DND-41 (cell line): ENCODE measurements around the gene SYNC.
A peak's percentile ranks its signal among the peaks of the same experiment; 100 is the strongest.

Experiments
- ATAC-seq: fragments of 200-7000 bp; cut with Tn5 transposase; 3 replicates; pipeline ENCODE4 v1.9.1; 2021; ENCODE audit warnings: low read depth; ENCODE audit not compliant: insufficient read depth
- DNase-seq: peaks from one replicate; pipeline ENCODE4 v3.0.0-alpha.2; 2020
- H2AFZ ChIP-seq: 2 replicates; pipeline ENCODE4 v1.6.0; 2012; ENCODE audit warnings: low read depth, low read length
- H3K27ac ChIP-seq: 2 replicates; pipeline ENCODE4 v1.5.1; 2012; ENCODE audit warnings: low read length, inconsistent platforms
- H3K27me3 ChIP-seq: fragments of 200-600 bp; sonication (generic); 2 replicates; pipeline ENCODE4 v1.6.0; 2012; ENCODE audit warnings: low read length, mild to moderate bottlenecking, inconsistent platforms; ENCODE audit not compliant: insufficient read depth, poor library complexity
- H3K36me3 ChIP-seq: 2 replicates; pipeline ENCODE4 v1.5.1; 2012; ENCODE audit warnings: low read length, inconsistent platforms; ENCODE audit not compliant: insufficient read depth
- H3K4me1 ChIP-seq: 2 replicates; pipeline ENCODE4 v1.5.1; 2012; ENCODE audit warnings: mild to moderate bottlenecking, low read length; ENCODE audit not compliant: insufficient read depth
- H3K4me2 ChIP-seq: 2 replicates; pipeline ENCODE4 v1.6.0; 2012; ENCODE audit warnings: mild to moderate bottlenecking, moderate library complexity, low read length, inconsistent platforms; ENCODE audit not compliant: insufficient read depth
- H3K4me3 ChIP-seq, 2 experiments: fragments of 200-600 bp in 1 of 2; shearing (Covaris generic) in 1 of 2; 2 replicates each; pipeline ENCODE4 v1.5.1; 2012 to 2016; ENCODE audit warnings: inconsistent platforms in 2 of 2, low read length in 2 of 2, mild to moderate bottlenecking in 2 of 2, low read depth in 1 of 2, moderate library complexity in 1 of 2
- H3K79me2 ChIP-seq: 2 replicates; pipeline ENCODE4 v1.6.0; 2012; ENCODE audit warnings: low read length, inconsistent platforms; ENCODE audit not compliant: insufficient read depth
- H3K9ac ChIP-seq: 2 replicates; pipeline ENCODE4 v1.6.0; 2012; ENCODE audit warnings: low read depth, mild to moderate bottlenecking, inconsistent platforms, low read length, moderate library complexity
- H3K9me3 ChIP-seq: 2 replicates; pipeline ENCODE4 v1.5.1; 2012; ENCODE audit warnings: low read length, moderate library complexity, mild to moderate bottlenecking, inconsistent platforms; ENCODE audit not compliant: insufficient read depth, severe bottlenecking
- H4K20me1 ChIP-seq: 2 replicates; pipeline ENCODE4 v1.6.0; 2012; ENCODE audit warnings: low read length; ENCODE audit not compliant: insufficient read depth
- EZH2 ChIP-seq: IDR thresholded peaks from 3 replicates; pipeline ENCODE4 v1.6.1; 2012; ENCODE audit warnings: borderline replicate concordance, low read depth, mild to moderate bottlenecking, moderate library complexity, low read length, inconsistent platforms; ENCODE audit not compliant: severe bottlenecking
- TF ChIP-seq, protein P1 (sequence below): IDR thresholded peaks from 2 replicates; pipeline ENCODE4 v1.5.1; 2012; ENCODE audit warnings: borderline replicate concordance, low read length, moderate library complexity, mild to moderate bottlenecking; ENCODE audit not compliant: poor library complexity, severe bottlenecking; ENCODE audit errors: extremely low read depth

The SYNC gene

DNA sequence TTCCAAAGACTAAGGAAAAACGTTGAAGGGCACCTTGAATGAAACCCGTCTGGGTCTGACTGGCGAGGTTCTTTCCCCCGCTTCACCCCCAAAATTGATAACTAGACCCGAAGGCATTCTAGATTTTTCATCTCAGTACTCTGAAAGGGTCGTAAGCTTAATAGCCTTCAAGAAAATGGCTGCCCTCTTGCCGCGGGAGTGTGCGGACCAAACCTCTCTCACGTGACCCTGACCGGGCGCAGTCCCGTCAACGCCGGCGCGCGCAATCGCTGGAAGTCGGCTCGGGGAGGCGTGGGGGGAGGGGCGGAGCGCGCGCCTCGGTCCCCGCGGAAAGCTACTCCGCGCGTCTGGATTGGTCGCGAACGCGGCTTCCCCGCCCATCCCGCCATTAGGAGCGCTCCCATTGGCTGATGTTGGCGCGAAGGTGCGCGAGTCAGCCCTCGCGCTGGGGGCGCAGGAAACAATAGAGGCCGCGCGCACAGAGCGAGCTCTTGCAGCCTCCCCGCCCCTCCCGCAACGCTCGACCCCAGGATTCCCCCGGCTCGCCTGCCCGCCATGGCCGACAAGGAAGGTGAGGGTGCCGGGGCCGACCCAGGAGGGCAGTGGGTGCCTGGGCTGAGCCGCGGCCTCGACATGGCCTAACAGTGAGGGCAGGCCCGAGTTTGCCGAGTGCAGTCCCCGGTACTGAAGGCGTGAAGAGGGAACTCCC, 51.7 kb downstream of the SYNC start, which contains the start of gene RBBP4:
Gene RBBP4 (plus strand): TSS at position 457 of the 709 bp plus-strand sequence. CDS start 99 bp downstream, at position 556.
- peak within 1 kb of the TSS; percentile 94 for H2AFZ ChIP-seq
- peak within 1 kb of the TSS; percentile 80 for H3K4me2 ChIP-seq
- peaks cover 21% of the 10 kb centered on the region for H4K20me1 ChIP-seq
- peaks cover 56% of the 10 kb centered on the region for H3K4me1 ChIP-seq
- peak; percentile 88 for ATAC-seq
- H3K9ac ChIP-seq: peak within 1 kb of the TSS; percentile 93
- TF ChIP-seq, protein P1, sequence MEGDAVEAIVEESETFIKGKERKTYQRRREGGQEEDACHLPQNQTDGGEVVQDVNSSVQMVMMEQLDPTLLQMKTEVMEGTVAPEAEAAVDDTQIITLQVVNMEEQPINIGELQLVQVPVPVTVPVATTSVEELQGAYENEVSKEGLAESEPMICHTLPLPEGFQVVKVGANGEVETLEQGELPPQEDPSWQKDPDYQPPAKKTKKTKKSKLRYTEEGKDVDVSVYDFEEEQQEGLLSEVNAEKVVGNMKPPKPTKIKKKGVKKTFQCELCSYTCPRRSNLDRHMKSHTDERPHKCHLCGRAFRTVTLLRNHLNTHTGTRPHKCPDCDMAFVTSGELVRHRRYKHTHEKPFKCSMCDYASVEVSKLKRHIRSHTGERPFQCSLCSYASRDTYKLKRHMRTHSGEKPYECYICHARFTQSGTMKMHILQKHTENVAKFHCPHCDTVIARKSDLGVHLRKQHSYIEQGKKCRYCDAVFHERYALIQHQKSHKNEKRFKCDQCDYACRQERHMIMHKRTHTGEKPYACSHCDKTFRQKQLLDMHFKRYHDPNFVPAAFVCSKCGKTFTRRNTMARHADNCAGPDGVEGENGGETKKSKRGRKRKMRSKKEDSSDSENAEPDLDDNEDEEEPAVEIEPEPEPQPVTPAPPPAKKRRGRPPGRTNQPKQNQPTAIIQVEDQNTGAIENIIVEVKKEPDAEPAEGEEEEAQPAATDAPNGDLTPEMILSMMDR: peak; percentile 8
- TF ChIP-seq EZH2: no peak
- peak within 1 kb of the TSS; percentile 70 to 85 for H3K4me3 ChIP-seq
- peak within 1 kb of the TSS; percentile 100 for H3K27ac ChIP-seq
- H3K36me3 ChIP-seq: peaks cover 50% of the 10 kb centered on the region
- H3K27me3 ChIP-seq: no peaks in the 10 kb centered on the region
- H3K9me3 ChIP-seq: no peaks in the 10 kb centered on the region
- H3K79me2 ChIP-seq: peaks cover 91% of the 10 kb centered on the region
- peak; percentile 99 for DNase-seq

DNA sequence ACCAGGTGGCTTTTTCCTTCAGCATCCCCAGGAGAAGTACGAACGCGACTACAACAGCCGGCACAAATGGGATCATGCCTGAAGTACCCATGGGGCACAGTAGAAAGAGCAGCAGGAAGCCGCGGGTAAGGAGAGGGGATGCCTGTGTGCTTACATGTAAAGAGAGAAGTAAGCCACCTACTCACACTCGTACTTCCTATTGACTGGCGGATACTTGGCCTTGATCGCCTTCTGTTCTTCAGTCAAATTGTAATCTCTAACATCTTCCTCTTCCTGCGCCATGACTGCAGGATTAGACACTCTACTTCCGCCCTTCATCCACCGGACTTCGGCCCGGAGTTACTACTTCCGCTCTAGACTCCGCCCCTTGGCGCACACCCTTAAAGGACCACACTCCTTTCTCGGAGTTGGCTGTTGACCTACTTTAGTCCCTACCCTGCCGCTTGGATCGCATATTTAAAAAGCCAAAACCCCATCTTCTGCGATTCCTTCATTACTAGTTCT, 52.3 kb downstream of the SYNC start, which contains the start of gene ZBTB8OS:
Gene ZBTB8OS (minus strand): TSS at position 303 of the 504 bp plus-strand sequence. CDS start 21 bp downstream, at position 282.
- H3K4me1 ChIP-seq: peaks cover 50% of the 10 kb centered on the region
- no peaks in the 10 kb centered on the region for H3K27me3 ChIP-seq
- H2AFZ ChIP-seq: peak within 1 kb of the TSS; percentile 94
- TF ChIP-seq, protein P1: no peak
- TF ChIP-seq EZH2: no peak
- H3K4me2 ChIP-seq: peak within 1 kb of the TSS; percentile 80
- H4K20me1 ChIP-seq: peaks cover 20% of the 10 kb centered on the region
- ATAC-seq (peak; percentile 79), DNase-seq (peak; percentile 92)
- no peaks in the 10 kb centered on the region for H3K9me3 ChIP-seq
- peak within 1 kb of the TSS; percentile 93 for H3K9ac ChIP-seq
- H3K4me3 ChIP-seq: peak within 1 kb of the TSS; percentile 70 to 85
- peak within 1 kb of the TSS; percentile 100 for H3K27ac ChIP-seq
- peaks cover 91% of the 10 kb centered on the region for H3K79me2 ChIP-seq
- peaks cover 50% of the 10 kb centered on the region for H3K36me3 ChIP-seq

DNA sequence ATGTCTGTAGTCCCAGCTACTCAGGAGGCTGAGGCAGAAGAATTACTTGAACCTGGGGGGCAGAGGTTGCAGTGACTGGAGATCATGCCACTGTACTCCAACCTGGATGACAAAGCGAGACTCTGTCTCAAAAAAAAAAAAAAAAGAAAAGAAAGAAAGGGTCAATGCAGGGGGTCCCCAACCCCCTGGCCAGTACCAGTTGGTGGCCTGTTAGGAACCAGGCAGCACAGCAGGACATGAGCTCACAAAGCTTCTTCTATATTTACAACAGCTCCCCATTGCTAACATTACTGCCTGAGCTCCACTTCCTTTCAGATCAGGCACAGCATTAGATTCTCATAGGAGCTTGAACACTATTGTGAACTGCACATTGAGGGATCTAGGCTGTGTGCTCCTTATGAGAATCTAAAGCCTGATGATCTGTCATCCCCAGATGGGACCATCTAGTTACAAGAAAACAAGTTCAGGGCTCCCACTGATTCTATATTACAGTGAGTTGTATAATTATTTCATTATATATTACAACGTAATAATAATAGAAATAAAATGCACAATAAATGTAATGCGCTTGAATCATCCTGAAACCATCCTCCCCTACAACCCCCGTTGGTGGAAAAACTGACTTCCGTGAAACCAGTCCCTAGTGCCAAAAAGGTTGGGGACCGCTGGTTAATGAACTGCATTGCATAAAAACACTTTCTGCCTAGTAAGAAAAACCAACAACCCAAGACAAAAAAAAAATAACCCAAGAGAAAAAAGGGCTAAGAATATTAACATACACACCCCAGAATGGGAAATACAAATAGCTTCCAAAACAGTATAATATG, 55.0 kb downstream of the SYNC start:
- Histone ChIP-seq H3K4me2 (peak overlapping the region; percentile 57; the same call in 1 of the 2 replicates), H3K9ac (no peak overlapping the region), H3K9me3 (no peaks in the 10 kb centered on the region), H3K27ac (no peak overlapping the region), H3K79me2 (peaks cover 89% of the 10 kb centered on the region), H2AFZ (no peak overlapping the region), H3K27me3 (no peaks in the 10 kb centered on the region), H3K36me3 (peaks cover 28% of the 10 kb centered on the region), H3K4me1 (peaks cover 24% of the 10 kb centered on the region), H3K4me3 (no peak overlapping the region), H4K20me1 (peaks cover 5% of the 10 kb centered on the region; the same call in 1 of the 2 replicates)
- TF ChIP-seq, protein P1: no peak
- TF ChIP-seq EZH2: no peak
- DNase-seq: no peak
- ATAC-seq: no peak
